Thoracic aorta (tissue), 2 donors: ENCODE measurements around the gene MEGF11. TPM values are rescaled to one million over a fixed set of nuclear protein-coding genes. Genes with fewer than 3 reads are reported as not detected.

ENCODE experiments used
- ATAC-seq: fragments of 150-250 bp; one replicate; pipeline ENCODE4 v1.8.0; 2017; ENCODE audit warnings: low read depth; ENCODE audit not compliant: insufficient number of reproducible peaks, low FRiP score
- DNase-seq: peaks from one replicate; pipeline ENCODE4 v3.0.0-alpha.2; 2020; ENCODE audit warnings: low spot score
- H3K27ac ChIP-seq, 2 donors: fragments of 200-600 bp; sonication (generic); 1 replicate in 1 of 2; 2 replicates in 1 of 2; pipeline ENCODE4 v1.5.1; 2016; ENCODE audit warnings: mild to moderate bottlenecking in 2 of 2, moderate library complexity in 2 of 2
- H3K27me3 ChIP-seq: fragments of 200-600 bp; sonication (generic); replicated peaks from 2 replicates; pipeline ENCODE4 v1.6.0; 2016; ENCODE audit warnings: mild to moderate bottlenecking; ENCODE audit not compliant: insufficient read depth
- H3K36me3 ChIP-seq: fragments of 200-600 bp; sonication (generic); one replicate; pipeline ENCODE4 v1.5.1; 2016
- H3K4me1 ChIP-seq, 2 donors: fragments of 200-600 bp; sonication (generic); 1 replicate in 1 of 2; 2 replicates in 1 of 2; pipeline versions ENCODE4 v1.5.1 to v1.6.0; 2016; ENCODE audit warnings: low read depth in 2 of 2, mild to moderate bottlenecking in 1 of 2; ENCODE audit not compliant: control insufficient read depth in 1 of 2
- H3K4me3 ChIP-seq: fragments of 200-600 bp; sonication (generic); 2 replicates; pipeline ENCODE4 v1.5.1; 2016; ENCODE audit warnings: mild to moderate bottlenecking
- H3K9me3 ChIP-seq: fragments of 200-600 bp; sonication (generic); 2 replicates; pipeline ENCODE4 v1.5.1; 2016
- CTCF ChIP-seq: fragments of 200-600 bp; sonication (generic); IDR thresholded peaks from one replicate; pipeline ENCODE4 v1.5.1; 2019; ENCODE audit warnings: antibody characterized with exemption
- total RNA-seq, 2 donors: library from RNA; depleted of rRNA; stranded (reverse); fragments of >200 nt; gene quantifications; one replicate each; pipeline versions ENCODE4 v1.1.0 to v1.2.3, GENCODE V29; 2016

MEGF11 gene
- total RNA-seq, 2 donors from 2014 or later: not detected

GRCh38 chr15:66076591-66077319 is 176.8 kb downstream of the MEGF11 start:
- Histone ChIP-seq H3K27me3 (no peaks in the 10 kb centered on the region), H3K4me3 (no peak overlapping the region), H3K27ac (no peak overlapping the region), H3K9me3 (no peaks in the 10 kb centered on the region), H3K36me3 (no peaks in the 10 kb centered on the region), H3K4me1 (peaks cover 5 to 23% of the 10 kb centered on the region in 2 donors)
- DNase-seq (no peak), ATAC-seq (no peak)
- TF ChIP-seq CTCF: no peak

- peaks cover 5 to 20% of the 10 kb centered on the region in 2 donors for H3K4me1 ChIP-seq
- H3K9me3 ChIP-seq: no peaks in the 10 kb centered on the region
- TF ChIP-seq CTCF: no peak
- ATAC-seq: no peak
- H3K27me3 ChIP-seq: no peaks in the 10 kb centered on the region
- H3K27ac ChIP-seq: no peak overlapping the region
- no peak for DNase-seq
- no peaks in the 10 kb centered on the region for H3K36me3 ChIP-seq
- H3K4me3 ChIP-seq: no peak overlapping the region
Measured at GRCh38 chr15:66075947-66076346, 177.6 kb downstream of the MEGF11 start.

DNA sequence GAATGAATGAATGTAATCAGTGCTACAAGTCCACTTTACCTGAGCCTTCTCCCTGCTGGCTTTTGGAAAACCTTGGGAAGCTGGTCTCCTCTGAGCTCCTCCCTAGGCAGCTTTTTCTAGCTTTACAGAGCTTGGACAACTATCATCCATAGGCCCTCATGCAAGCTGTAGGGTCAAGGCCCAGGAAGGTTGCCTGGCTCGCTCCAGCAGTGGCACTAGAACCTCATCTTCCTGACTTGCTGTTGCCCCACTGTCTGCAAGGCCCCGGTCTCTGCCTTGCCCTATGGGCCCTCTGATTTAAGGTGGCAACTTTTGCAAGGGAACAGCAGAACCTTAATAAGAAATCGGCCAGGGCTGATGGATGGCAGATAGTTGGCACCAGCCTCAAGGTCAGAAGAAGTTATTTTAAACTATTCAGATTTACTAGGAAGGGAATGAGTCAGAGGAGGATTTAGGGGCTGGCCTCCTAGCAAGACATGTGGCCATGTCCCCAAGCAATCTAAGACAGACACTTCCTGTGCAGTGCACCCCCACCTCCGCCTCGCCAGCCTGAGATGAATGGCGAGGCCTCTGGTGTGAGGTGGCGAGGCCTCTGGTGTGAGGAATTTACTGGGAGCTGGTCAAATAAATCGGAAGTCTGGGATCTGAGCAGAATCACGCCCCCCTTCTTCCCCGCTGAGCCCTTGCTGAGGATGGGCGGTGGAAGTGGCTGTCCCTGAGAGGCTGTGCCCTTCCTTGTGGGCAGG is 180.8 kb downstream of the MEGF11 start:
- Histone ChIP-seq H3K4me1 (peaks cover 0 to 10% of the 10 kb centered on the region in 2 donors), H3K27me3 (no peaks in the 10 kb centered on the region), H3K36me3 (no peaks in the 10 kb centered on the region), H3K4me3 (no peak overlapping the region), H3K9me3 (no peaks in the 10 kb centered on the region), H3K27ac (no peak overlapping the region)
- TF ChIP-seq CTCF: no peak
- DNase-seq: no peak
- no peak for ATAC-seq

- Histone ChIP-seq H3K27ac (no peak overlapping the region), H3K9me3 (no peaks in the 10 kb centered on the region), H3K4me1 (peaks cover 0 to 10% of the 10 kb centered on the region in 2 donors), H3K27me3 (no peaks in the 10 kb centered on the region), H3K4me3 (no peak overlapping the region), H3K36me3 (no peaks in the 10 kb centered on the region)
- ATAC-seq (no peak), DNase-seq (no peak)
- TF ChIP-seq CTCF: no peak
Measured at GRCh38 chr15:66071921-66072295, 181.6 kb downstream of the MEGF11 start.

DNA sequence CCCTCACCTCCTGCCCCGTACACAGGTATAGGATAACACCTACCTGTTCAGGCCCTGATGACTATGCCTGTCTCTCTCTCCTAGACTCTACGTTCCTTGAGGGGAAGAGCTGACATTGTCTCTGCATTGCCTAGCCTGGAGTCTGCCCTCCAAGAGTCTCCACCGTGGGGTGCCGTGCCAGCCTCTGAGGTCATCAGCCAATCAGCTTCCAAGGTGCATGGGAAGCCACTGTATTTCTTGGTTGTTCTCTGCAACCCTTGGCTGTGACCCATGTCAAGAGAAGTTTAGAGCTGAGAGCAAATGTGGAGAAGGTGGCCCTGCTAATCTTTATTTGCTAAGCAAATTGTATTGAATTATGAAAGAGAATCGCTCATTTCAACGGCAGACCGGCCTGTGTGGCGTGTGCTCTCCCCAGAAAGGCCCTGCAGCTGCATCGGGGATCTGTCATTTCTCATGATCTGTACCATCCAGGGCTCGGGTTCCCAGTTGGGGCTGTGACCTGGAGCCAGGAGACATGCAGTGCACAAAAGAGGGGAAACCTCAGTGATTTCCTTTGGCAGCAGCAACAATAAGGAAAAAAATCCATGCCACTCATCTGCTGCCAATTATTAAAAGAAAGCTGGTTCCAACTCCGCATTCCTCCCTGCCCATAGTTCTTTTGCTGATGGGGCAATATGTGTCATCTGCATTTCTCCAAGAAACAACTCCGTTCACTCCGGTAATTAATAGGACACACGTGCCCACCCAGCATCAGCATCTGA is 182.2 kb downstream of the MEGF11 start:
- Histone ChIP-seq H3K4me1 (peaks cover 0 to 10% of the 10 kb centered on the region in 2 donors), H3K36me3 (no peaks in the 10 kb centered on the region)
- ATAC-seq: no peak

More for the DNA sequence above, 182.2 kb downstream of the MEGF11 start:
- Histone ChIP-seq H3K27ac (no peak overlapping the region), H3K4me3 (no peak overlapping the region), H3K9me3 (no peaks in the 10 kb centered on the region), H3K27me3 (no peaks in the 10 kb centered on the region)
- TF ChIP-seq CTCF: no peak
- no peak for DNase-seq
